OCI-LY3 (cell line): ENCODE results near the gene ZNF862.

Experiments used
- CTCF ChIP-seq: fragments of 200-600, 300-600 bp; sonication (generic); IDR thresholded peaks from 2 replicates; pipeline ENCODE4 v1.5.1; 2014; ENCODE audit warnings: antibody characterized with exemption, low read length, low read depth
- EZH2phosphoT487 ChIP-seq: fragments of 200-600 bp; shearing (Covaris generic); IDR thresholded peaks from 2 replicates; pipeline ENCODE4 v1.6.1; 2018; ENCODE audit warnings: antibody characterized with exemption, mixed run types, low read depth

GRCh38 chr7:149828357-149829309, 9.5 kb upstream of the ZNF862 start:
- TF ChIP-seq CTCF (no peak), EZH2phosphoT487 (no peak)
